GM18519 (cell line): ENCODE measurements around the gene LMO2.
A peak's percentile ranks its signal among the peaks of the same experiment; 100 is the strongest.

ENCODE experiments used
- ATAC-seq: cut with Tn5 transposase; IDR thresholded peaks from one replicate; pipeline ENCODE4 v1.9.1; 2021; ENCODE audit warnings: mild to moderate bottlenecking, moderate library complexity; ENCODE audit not compliant: unreplicated experiment, low FRiP score

Gene LMO2

DNA sequence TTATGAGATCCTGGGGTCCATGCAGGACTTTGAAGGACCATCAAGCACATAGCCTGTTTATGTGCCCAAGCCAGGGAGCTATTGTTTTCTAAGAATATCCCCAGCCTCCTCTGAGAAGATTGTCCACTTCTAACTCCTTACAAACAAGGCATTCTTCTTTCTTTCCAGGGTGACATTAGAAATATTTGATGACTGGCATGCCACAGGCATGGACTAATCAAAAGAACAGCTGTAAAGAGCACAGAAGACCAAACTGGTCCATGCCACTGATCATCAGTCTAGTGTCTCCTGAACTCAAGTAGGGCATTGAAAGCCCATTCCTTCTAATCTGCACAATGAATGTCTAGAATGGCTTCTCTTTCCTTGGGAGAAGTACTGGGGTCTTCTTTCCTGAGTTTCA, 24.9 kb upstream of the LMO2 start:
- ATAC-seq: no peak

DNA sequence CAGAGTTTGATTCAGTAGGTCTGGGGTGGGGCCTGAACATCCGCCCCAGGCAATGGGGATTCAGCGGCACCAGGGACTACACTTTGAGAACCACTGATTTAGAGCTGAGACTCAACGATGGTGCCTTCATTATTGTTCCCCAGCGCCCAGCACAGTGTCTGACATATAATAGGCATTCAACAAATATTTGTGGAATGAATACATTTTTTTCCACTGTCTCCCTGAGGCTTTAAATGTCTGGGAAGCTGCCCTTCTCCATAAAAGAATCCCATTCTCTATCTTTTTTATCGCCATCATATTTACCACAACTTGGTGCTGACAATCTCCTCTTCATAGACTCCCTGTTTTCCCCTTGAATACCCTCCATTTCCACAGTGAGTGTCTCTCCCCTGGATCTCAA, 23.6 kb upstream of the LMO2 start:
- ATAC-seq: no peak

DNA sequence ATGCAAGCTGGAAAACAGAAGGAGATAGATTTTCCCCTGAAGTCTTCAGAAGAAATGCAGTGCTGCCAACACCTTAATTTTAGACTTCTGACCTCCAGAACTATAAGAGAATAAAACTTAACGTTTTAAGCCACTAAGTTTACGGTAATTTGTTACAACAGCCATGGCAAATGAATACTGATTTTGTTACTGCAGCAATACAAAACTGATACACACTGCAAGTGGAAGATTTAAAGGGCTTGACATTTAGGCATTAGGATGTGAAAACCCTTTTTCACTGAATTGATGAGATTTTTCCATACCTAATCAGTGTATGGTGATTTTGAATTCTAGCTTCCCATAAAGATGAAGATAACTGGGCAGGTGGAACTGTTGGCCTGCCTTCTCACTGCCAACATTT, 22.1 kb upstream of the LMO2 start:
- ATAC-seq: no peak

DNA sequence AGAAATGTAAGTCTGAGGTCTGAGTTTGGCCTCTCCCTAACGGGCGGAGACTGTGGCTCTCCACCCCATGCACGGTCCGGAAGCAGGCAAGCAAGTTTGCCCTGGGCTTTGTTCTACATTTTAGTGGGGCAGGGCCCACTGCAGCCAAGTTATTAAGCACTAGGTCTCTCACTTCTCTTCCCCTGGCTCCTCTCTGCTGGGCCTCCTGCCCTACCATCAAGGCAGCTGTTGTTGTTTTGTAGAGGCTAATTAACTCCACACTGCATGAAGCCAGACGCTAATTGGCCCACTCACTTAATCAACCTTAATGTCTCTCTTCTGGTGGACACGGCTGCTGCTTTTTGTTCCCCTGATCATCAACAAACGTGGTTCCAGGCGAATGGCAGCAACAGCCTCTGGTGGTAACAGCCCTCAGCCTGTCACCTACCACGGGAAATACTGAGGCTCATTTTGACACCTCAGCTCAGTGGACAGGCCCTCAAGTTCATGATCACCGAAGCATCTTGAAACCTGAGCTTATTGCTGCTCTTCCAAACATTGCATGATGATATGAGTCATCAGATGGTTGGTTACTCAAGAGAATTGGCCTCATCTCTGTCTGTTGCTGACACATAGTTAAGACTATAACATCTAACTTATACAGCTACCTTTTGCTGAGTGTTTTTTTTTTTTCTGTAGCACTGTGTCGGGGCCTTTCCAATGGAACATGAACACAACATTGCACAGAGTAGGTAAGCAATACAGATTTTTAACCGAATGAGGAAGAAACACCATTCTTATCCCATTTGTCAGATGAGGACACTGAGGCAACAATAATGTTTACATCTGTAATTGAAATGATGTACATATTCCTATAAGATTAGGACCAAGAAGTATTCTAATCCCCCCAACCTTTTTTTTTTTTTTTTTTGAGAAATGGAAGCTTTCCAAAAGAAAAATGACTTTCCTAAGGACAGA, 20.8 kb upstream of the LMO2 start:
- peak; percentile 88 for ATAC-seq

DNA sequence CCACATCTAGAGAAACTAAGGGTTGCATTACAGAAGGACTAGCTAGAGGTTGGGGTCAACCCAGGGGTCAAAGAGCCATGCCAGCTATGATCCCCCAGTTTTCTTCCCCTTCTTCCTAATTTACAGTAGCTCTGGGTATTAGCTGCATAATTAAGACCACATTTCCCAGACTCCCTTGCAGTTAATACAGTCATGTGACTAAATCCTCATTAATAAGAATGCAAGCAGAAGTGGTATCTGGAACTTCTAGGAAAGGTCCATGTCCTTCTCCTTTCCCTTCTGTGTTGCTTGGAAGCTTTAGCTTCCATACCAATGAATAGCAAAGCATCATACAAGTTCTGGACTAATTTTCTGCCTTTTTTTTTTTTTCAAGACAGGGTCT, 19.1 kb upstream of the LMO2 start:
- no peak for ATAC-seq

DNA sequence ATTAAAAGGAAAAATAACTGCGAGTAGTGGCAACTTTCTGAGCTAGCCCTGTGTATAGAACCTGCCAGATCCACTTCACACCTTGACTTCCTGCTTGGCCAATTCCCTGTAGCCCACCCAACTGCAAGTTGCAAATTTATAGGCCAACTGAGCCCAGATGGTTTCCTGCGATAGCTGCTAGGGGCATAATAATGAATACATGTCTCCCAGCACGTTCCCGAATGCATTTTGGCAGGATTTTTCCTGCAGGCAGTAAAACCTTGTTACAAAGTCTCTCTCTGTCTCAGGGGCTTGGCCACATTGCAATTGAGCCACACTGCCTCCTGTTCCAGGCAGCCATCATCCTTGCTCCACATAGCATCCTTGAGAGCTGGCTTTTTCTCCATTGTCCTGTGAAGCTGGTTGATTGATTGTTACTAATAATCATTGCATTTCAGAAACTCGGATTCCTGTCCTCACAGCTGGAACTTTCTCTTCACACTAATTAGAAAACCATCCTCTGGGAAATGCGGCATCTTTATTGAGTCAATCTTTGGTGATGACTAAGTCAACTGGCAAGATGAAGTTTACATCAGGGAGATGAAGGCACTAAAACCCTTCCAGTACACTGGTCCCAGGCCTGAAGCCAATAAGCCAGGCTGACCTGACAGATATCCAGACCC, 18.6 kb upstream of the LMO2 start:
- no peak for ATAC-seq

DNA sequence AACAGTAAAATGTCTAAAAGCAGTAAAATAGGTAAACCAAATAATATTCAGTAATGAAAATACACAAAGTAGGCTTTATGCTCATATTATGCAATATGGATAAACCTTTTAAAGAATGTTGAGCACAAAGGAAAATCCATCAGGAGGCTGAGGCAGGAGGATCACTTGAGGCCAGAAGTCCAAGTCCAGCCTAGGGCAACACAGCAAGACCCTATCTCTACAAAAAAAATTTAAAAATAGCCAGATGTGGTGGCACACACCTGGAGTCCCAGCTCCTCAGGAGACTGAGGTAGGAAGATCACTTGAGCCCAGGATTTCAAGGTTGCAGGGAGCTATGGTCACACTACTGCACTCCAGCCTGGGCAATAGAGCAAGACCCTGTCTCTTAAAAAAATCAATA, 17.7 kb upstream of the LMO2 start:
- no peak for ATAC-seq

DNA sequence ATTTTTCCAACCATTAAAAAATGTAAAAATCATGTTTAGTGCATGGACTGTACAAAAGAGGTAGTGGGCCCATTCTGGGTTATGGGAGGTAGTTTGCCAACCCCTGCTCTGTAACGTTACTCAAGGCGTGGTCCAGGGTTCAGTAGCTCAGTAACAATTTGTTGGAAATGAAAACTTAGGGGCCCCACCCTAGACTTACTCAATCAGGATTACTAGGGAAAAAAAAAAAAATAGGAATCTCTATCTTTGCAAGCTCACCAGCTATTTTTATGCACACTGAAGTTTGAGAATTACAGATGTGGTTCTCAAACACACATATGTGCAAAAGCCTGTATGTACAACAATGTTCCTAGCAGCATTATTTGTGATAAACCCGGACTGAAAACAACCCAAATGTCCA, 17.3 kb upstream of the LMO2 start:
- ATAC-seq: no peak

DNA sequence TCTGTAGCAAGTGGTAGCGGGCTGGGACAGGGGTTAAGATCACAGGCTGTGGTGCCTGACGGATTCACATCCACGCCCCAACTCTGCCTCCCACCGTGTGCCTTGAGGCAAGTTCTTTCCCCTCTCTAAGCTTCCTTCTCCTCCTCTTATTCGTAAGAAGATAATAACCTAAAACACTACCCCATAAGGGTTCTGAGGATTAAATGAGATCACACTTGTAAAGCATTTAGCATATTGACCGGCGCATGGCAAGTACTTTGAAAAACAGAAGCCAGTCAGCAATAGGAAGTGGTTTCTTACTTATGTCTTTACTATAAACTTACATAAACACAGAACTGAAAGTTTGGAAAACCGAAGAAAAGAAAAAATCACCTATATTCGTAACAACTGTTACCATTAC, 15.5 kb upstream of the LMO2 start:
- no peak for ATAC-seq

DNA sequence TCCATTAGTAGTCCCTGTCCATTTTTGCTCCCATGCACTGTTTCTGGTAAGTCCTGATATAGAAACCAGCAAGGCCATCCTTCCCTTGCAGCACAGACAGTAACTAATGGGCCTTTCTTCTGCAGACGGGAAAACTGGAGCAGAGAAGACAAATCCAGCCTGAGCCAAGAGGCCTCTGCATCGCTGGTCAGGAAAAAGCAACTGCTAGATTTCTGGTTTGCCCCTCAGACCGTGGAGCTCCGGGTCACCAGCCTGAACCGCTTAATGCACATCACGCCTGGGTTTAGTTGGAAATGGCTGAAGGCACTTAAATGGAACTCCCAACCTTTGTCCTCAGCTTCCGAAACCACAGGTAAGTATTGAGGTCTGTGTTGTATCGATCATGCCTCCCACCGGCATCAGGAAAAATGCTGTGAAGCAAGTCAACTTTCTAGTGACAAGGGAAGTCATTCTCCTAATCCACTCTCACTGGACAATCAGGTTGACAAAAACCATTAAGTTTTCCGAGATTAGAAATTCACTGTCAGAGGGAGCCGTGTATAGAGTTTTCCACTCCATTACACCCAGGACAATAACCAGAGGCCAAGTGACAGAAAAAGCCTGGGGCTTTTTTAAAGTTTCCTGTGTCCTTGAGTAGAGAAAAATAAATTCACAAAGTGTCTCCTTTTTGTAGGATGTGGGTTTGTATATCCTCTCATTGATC, 14.8 kb upstream of the LMO2 start:
- ATAC-seq: no peak

DNA sequence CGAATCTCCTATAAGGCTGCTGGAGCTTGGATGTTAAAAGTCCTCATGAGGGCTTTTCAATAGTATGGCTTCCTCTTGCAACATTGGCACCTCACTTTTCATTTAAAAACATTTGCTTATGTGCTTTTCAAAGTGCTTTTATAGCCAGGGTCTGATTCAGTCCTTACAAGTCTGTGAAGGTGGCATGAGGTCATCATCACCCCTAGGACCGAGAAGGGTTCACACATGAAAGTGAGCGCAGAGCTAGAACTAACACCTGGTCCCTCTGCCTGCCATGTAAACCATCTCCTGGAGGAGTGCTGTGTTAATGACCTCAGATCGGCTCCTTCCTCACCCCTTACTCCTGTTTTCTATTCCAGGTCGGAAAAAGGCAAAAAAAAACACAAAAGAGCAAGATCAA, 12.2 kb upstream of the LMO2 start:
- no peak for ATAC-seq

DNA sequence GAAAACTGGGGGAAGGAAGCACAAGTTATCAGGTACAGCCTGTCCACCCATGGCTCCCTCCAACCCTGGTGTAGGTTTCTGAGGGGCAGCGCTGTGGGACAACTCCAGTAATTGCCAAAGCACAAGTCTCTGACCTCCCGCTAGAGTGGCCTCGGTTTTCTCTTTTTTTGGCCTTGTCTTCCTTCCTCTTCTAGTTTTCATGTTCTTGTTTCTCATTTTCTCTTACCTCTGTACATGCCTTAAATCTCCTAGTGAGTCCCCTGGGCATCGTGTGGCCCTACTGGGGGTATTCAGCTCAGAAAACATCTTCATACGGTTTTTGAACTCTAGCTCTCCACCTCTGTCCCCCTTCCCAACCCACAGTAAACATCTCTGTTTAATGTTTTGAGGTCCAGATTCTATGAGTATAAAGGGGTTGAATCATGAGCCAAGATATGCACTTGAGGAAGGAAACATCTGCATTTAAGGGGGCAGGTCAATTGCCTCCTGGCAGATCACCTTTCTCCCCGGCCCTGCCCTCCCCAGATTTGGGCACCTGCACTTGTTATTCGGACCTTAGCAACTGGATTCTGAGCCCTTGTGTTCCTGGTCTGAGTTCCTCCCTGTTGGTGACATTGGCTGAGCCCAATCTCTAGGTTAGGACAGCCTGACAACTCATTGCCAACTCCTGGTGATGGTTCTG, 8.4 kb upstream of the LMO2 start:
- ATAC-seq: no peak

DNA sequence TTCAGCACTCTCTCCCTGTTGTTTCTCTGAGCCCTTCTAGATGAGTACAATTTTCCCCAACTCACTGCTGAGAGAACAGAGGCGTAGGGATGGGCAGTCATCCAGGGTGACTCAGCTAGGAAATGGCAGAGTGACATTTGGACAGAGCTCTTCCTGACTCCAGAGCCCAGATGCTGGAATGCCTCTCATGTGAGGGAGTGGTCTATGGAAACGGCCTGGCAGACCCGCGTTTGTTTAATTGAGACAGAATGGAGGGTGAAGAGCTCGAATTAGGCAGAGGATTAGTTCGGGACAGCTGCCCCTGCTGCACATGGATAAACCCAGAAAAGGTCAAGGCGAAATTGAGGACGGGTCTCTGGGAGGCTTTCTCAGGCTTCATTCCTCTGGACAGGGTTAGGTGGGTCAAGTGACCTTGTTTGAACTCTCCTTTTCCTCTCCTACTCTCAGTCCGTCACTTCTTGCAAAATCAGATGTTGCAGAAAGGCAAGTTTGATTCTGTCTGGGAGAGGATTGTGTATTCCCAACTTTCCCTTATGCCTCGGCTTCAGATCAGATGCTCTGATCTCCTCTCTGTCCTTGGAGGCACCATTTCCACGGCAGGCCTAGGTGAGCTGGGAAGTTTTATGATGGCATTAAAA, 7.6 kb upstream of the LMO2 start:
- ATAC-seq: no peak

DNA sequence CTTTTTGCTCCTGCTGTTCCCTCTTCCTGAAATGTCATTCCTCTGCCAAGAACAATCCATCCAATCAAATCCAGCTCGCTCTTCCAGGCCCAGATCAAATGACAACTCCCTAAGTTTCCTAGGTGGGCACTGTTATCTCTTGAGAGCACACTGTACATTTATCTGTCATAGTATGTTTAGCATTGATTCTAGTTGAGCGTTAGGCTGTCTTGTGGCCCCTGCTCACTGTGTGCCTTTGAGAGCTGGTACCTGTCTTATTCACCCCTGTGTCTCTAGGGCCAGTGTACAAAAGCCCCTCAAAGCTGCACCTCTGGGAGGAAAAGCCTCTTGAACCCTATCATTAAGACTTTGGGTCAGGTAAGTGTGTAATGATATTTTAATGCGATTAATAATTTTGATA, 7.1 kb upstream of the LMO2 start:
- no peak for ATAC-seq

DNA sequence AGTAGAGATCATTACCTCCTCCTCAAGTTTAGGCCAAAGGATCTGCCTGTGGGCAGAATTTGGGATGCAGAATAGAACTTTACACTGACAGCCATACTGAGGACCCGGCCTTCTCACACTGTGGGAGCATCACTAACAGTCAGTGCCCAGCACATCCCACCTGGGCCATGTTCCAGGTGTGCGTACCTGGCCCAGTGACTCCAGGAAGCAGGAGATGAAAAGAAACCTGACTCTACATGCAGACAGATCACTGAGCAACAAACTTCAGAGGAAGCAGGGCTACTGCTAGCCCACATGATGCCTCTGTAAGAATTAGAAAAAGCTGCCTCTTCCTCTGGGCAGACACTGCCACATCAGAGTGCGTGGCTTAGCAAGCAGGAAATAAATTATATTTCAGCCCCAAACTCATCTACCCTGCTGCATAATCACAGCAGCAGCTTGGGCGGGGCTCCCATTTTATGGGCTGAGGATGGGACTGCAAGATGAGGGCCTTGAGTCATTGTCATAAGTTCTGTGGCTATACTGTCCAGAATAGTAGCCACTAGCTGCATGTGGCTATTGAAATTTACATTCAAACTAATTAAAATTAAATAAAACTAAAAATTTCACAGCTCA, 6.0 kb upstream of the LMO2 start:
- no peak for ATAC-seq

DNA sequence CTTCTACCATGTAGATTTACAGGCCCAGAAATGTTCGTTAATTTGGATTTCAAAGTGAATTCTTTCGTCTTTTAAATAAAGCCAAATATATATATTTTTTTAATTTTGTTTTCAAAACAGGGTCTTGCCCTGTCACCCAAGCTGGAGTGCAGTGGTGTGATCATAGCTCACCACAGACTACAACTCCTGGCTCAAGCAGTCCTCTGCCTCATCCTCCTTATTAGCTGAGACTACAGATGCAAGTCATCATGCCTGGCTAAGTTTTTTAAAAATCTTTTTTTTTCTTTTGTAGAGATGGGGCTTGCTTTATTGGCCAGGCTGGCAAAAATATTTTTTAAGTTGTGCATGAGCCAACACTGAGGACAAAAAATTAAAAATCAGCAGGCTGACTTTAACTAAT, 5.0 kb upstream of the LMO2 start:
- ATAC-seq: no peak

DNA sequence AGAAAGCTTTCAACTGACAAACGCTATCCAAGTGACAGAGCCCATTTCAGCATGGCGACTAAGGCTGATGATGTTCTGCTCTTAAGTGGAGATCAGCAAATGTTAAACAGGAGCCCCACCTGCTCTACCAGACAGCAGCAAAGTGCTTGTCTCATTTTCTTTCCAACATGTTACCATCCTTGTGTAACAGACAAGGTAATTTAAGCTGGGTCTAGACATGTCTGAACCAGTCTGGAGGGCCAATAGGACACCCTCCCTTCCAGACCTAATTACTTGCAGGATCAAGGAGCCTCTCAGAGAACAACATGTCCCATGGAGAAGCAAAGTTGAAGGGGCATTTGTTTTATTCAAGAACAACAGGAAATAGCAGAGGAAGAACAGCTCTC, 3.9 kb upstream of the LMO2 start:
- ATAC-seq: no peak

DNA sequence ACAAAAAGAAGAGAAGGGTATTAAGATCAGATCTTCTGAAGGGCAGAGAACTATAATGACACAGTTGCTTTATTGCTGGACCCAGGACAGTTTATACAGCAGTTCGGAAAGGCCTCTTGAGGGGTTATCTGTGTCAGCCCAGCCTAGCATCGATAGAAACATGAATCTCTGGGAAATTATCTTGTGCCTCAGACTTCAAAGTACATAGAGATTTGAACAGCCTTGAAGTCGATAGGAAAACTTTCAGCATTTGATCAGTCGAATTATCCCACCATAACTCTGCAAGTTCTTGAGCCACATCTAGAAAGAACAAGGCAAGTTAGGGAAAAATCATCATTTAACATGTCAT, 2.5 kb upstream of the LMO2 start:
- no peak for ATAC-seq

DNA sequence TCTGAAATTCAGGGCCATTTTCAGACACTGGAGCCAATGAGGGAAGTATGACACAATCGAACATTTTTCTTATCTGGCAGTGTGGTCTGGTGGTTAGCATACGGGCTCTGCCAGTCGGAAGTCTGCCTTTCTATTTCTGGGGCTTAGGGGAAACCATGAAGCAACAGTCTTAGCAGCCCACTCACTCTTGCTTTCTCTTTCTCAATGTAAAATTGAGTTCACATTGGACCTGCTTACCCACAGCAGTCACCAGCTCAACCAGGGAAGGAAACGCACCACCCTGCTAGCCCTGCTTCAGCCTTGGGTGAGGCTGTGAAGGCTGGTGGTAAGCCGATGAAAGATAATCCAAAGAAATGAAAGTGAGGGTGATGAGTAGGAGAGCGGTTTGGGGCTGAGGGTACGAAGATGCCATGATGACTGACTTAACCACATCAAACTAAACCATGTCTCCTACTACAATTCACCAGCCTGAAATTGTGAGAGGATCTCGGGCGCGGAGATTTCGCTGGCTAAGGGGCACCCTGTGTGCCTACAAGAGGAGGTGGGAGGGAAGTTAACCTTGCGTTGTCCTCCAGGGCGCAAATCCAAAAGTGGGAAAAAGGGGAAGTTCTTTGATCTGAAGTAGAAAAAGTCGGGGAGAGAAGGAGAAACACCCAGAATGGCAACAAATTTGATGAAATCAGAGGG, 2.0 kb upstream of the LMO2 start:
- peak; percentile 75 for ATAC-seq
